Loucy (cell line): Measurements from ENCODE around the gene DNAJC8.

ENCODE experiments used
- H2AFZ ChIP-seq: fragments of 200-600 bp; sonication (generic); 2 replicates; pipeline ENCODE4 v1.6.0; 2016; ENCODE audit warnings: antibody characterized with exemption, mild to moderate bottlenecking, low read length, moderate library complexity
- H3F3A ChIP-seq: fragments of 200-600 bp; 2 replicates; pipeline ENCODE4 v1.6.0; 2016; ENCODE audit warnings: antibody characterized with exemption, low read depth, mild to moderate bottlenecking
- H3K27me3 ChIP-seq: fragments of 200-600 bp; sonication (generic); 2 replicates; pipeline ENCODE4 v1.6.1; 2014; ENCODE audit warnings: low read length, mild to moderate bottlenecking; ENCODE audit not compliant: insufficient read depth, poor library complexity, severe bottlenecking
- H3K36me3 ChIP-seq: fragments of 200-600 bp; sonication (generic); 2 replicates; pipeline ENCODE4 v1.6.1; 2016; ENCODE audit warnings: low read length; ENCODE audit not compliant: insufficient read depth
- H3K4me1 ChIP-seq: fragments of 200-600 bp; sonication (generic); 2 replicates; pipeline ENCODE4 v1.5.1; 2014; ENCODE audit warnings: low read length, mild to moderate bottlenecking; ENCODE audit not compliant: insufficient read depth, poor library complexity, severe bottlenecking
- H3K4me2 ChIP-seq: fragments of 200-600 bp; sonication (generic); 2 replicates; pipeline ENCODE4 v1.6.0; 2014; ENCODE audit warnings: antibody characterized with exemption, low read length, low read depth, mild to moderate bottlenecking; ENCODE audit not compliant: poor library complexity, severe bottlenecking
- H3K4me3 ChIP-seq: fragments of 200-600 bp; sonication (generic); 2 replicates; pipeline ENCODE4 v1.5.1; 2014; ENCODE audit warnings: low read length, mild to moderate bottlenecking, mixed read lengths; ENCODE audit not compliant: poor library complexity, severe bottlenecking
- H3K79me2 ChIP-seq: fragments of 200-600 bp; sonication (generic); 2 replicates; pipeline ENCODE4 v1.6.1; 2014; ENCODE audit warnings: low read length; ENCODE audit not compliant: insufficient read depth
- H3K9ac ChIP-seq: fragments of 200-600 bp; sonication (generic); 2 replicates; pipeline ENCODE4 v1.6.0; 2014; ENCODE audit warnings: mild to moderate bottlenecking, low read depth, low read length, moderate library complexity; ENCODE audit not compliant: poor library complexity, severe bottlenecking
- H3K9me2 ChIP-seq: fragments of 200-600 bp; sonication (generic); replicated peaks from 2 replicates; pipeline ENCODE4 v1.6.1; 2016; ENCODE audit warnings: low read depth, low read length, mixed read lengths
- H3K9me3 ChIP-seq: fragments of 200-600 bp; sonication (generic); 2 replicates; pipeline ENCODE4 v1.6.1; 2014; ENCODE audit warnings: mild to moderate bottlenecking, antibody characterized with exemption, low read length, low read depth; ENCODE audit not compliant: insufficient read depth
- H4K20me1 ChIP-seq: fragments of 200-600 bp; sonication (generic); 2 replicates; pipeline ENCODE4 v1.6.0; 2014; ENCODE audit warnings: antibody characterized with exemption, low read length, mild to moderate bottlenecking; ENCODE audit not compliant: insufficient read depth, poor library complexity, severe bottlenecking
- EZH2phosphoT487 ChIP-seq: fragments of 200-600 bp; IDR thresholded peaks from 2 replicates; pipeline ENCODE4 v1.6.1; 2018; ENCODE audit warnings: antibody characterized with exemption, mild to moderate bottlenecking, moderate library complexity, borderline replicate concordance
- TF ChIP-seq, protein P1 (sequence below): fragments of 200-600 bp; sonication (generic); conservative IDR thresholded peaks from 2 replicates; pipeline ENCODE4 v1.5.1; 2014; ENCODE audit warnings: mild to moderate bottlenecking, antibody characterized with exemption, low read length

The DNAJC8 gene

DNA sequence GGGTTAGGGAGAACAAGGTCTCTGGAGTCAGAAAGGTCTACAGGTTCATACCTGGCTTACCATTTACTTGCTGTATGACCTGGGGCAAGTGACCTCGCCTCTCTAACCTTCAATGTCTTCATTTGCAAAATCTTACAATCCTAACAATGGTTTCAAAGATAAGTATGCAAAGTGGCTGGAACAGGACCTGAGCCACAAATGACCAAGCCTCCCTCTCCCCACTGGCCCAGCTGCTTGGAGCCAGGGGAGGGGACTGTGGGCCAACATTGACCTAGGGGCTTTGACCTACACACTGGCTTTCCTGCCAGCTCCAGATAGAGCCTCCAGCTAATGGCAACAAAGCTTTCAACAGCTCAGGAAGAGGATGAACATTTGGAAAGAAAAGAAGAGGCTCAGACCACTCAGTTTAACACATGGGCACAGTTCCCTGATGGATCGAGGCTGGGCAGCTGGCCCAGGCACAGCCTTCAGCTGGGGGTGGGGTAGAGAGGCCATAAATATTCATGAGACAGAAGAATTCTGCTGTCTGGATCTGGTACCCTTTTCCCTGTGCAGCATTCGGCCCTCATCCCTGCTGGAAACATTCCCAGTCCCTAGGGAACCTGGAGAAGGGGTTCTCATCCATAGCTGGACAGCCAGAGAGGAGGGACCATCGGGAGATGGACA, 69.2 kb downstream of the DNAJC8 start:
- Histone ChIP-seq H3K4me2 (no peak overlapping the region), H3K9me2 (no peaks in the 10 kb centered on the region), H3K4me3 (no peak overlapping the region), H3K9ac (no peak overlapping the region), H3K4me1 (peaks cover under 1% of the 10 kb centered on the region), H2AFZ (no peak overlapping the region), H3K27me3 (no peaks in the 10 kb centered on the region), H3K9me3 (no peaks in the 10 kb centered on the region), H4K20me1 (no peaks in the 10 kb centered on the region), H3K36me3 (no peaks in the 10 kb centered on the region), H3F3A (no peaks in the 10 kb centered on the region), H3K79me2 (no peaks in the 10 kb centered on the region)
- TF ChIP-seq, protein P1, sequence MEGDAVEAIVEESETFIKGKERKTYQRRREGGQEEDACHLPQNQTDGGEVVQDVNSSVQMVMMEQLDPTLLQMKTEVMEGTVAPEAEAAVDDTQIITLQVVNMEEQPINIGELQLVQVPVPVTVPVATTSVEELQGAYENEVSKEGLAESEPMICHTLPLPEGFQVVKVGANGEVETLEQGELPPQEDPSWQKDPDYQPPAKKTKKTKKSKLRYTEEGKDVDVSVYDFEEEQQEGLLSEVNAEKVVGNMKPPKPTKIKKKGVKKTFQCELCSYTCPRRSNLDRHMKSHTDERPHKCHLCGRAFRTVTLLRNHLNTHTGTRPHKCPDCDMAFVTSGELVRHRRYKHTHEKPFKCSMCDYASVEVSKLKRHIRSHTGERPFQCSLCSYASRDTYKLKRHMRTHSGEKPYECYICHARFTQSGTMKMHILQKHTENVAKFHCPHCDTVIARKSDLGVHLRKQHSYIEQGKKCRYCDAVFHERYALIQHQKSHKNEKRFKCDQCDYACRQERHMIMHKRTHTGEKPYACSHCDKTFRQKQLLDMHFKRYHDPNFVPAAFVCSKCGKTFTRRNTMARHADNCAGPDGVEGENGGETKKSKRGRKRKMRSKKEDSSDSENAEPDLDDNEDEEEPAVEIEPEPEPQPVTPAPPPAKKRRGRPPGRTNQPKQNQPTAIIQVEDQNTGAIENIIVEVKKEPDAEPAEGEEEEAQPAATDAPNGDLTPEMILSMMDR: no peak
- no peak for TF ChIP-seq EZH2phosphoT487

DNA sequence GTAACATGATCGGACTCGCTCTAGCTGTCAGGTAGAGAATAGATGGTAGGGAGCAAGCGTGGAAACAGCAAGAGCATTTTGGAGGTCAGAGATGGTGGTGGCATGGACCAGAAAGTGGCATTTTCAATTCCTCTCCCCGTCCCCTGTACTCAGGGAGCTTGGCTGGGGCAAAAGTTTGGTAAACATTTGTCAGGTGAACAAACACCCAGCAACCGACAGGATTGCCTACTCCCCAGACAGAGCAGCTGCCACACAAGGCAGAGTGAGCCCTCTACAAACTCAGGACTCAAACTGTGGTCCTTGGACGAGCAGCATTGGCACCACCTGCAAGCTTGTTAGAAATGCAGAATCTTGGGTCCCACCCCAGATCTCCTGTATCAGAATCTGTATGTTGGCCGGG, 70.7 kb downstream of the DNAJC8 start:
- H3K9ac ChIP-seq: no peak overlapping the region
- H3K4me3 ChIP-seq: no peak overlapping the region
- H3K4me1 ChIP-seq: no peaks in the 10 kb centered on the region

DNA sequence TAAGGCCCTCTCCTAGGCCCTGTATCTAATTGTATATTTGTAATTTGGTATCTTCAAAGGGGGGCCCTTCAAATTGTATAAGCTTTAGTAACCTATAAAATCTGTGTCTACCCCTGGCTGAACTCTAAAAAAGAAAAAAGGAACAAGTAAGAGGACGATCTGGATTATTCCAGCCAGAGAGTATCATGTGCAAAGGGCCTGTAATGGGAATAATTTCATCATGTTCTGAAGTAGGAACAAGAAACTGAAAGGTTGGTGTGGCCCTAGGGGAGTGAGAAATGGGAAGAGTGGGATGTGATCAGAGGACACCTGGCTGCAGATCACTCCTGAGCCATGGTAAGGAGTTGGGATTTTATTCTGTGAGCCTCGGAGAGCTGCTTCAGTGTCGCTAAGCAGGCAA, 71.1 kb downstream of the DNAJC8 start:
- no peak overlapping the region for H3K4me3 ChIP-seq
- no peaks in the 10 kb centered on the region for H3K79me2 ChIP-seq
- no peaks in the 10 kb centered on the region for H3K9me2 ChIP-seq
- no peaks in the 10 kb centered on the region for H3K36me3 ChIP-seq
- no peaks in the 10 kb centered on the region for H3K27me3 ChIP-seq
- H3K9me3 ChIP-seq: no peaks in the 10 kb centered on the region
- TF ChIP-seq EZH2phosphoT487: no peak
- TF ChIP-seq, protein P1: no peak
- H4K20me1 ChIP-seq: no peaks in the 10 kb centered on the region
- no peak overlapping the region for H3K9ac ChIP-seq
- no peaks in the 10 kb centered on the region for H3K4me1 ChIP-seq
- no peaks in the 10 kb centered on the region for H3F3A ChIP-seq
- no peak overlapping the region for H3K4me2 ChIP-seq
- H2AFZ ChIP-seq: no peak overlapping the region

More for the DNA sequence above, 70.7 kb downstream of the DNAJC8 start:
- Histone ChIP-seq H3K79me2 (no peaks in the 10 kb centered on the region), H3K36me3 (no peaks in the 10 kb centered on the region), H3K4me2 (no peak overlapping the region), H3K9me3 (no peaks in the 10 kb centered on the region), H2AFZ (no peak overlapping the region), H3F3A (no peaks in the 10 kb centered on the region), H3K9me2 (no peaks in the 10 kb centered on the region), H3K27me3 (no peaks in the 10 kb centered on the region), H4K20me1 (no peaks in the 10 kb centered on the region)
- TF ChIP-seq EZH2phosphoT487: no peak
- TF ChIP-seq, protein P1: no peak
